ENCODE results near the gene ASCC2.
A peak's percentile ranks its signal among the peaks of the same experiment; 100 is the strongest.

The ASCC2 gene

DNA sequence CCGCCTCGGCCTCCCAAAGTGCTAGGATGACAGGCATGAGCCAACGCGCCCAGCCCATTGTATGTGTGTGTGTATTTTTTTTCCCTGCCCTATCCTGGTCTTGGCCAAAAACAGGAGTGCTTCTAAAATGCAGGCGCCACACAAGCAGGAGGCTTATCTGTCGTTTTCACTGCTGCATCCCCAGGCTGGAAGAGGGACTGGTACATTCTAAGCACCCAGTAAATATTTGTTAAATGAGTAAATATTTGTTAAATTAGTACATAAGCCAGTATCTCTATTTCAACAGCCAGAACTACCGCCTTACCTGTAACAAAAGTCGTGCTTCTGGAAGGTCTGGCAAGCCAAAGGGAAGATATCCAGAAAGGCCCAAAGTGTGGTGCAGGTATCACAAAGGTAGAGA is 24.9 kb downstream of the ASCC2 start:
- no peaks in the 10 kb centered on the region for H3K9me3 ChIP-seq (ENCODE audit: control insufficient read depth in 1 of 2, low read length in 2 of 2)
- H3K4me1 ChIP-seq (ENCODE audit: control insufficient read depth in 1 of 2, insufficient read depth in 2 of 2, low read length in 2 of 2), result peaks cover 6 to 8% of the 10 kb centered on the region in 2 donors
- no peak overlapping the region for H3K4me3 ChIP-seq (ENCODE audit: low read depth in 1 of 2, low read length in 2 of 2)
- H3K9ac ChIP-seq (ENCODE audit: low read depth in 1 of 2, low read length in 2 of 2), result no peak overlapping the region
- H3K36me3 ChIP-seq (ENCODE audit: control insufficient read depth in 1 of 2, insufficient read depth in 2 of 2, low read length in 2 of 2), result peaks cover 47 to 88% of the 10 kb centered on the region in 2 donors
- no peak overlapping the region for H3K27ac ChIP-seq (ENCODE audit: low read depth, low read length)
- no peaks in the 10 kb centered on the region for H3K27me3 ChIP-seq (ENCODE audit: control insufficient read depth in 1 of 2, insufficient read depth in 2 of 2, low read length in 2 of 2)

DNA sequence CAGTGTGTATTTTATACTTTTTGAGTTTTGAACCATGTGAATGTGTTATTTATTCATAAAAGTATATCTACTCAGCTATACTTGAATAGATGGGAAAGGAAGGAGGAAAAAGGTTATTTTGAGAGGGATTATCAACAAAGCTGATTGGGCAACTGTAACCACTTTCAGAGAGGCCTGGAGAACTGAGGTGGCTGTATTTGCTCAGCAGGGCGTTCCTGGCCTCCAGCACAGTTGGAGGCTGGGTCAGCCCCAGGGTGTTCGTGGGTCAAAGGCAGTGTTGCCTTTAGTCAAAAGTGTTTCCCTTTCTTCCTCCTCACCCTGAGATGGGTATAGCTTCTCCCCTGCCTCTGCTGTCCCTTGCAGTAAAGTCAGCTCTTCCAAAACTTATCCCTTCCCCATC is 26.7 kb downstream of the ASCC2 start:
- H3K4me3 ChIP-seq (ENCODE audit: low read depth in 1 of 2, low read length in 2 of 2), result no peak overlapping the region
- H3K36me3 ChIP-seq (ENCODE audit: control insufficient read depth in 1 of 2, insufficient read depth in 2 of 2, low read length in 2 of 2), result peaks cover 55 to 89% of the 10 kb centered on the region in 2 donors
- H3K9me3 ChIP-seq (ENCODE audit: control insufficient read depth in 1 of 2, low read length in 2 of 2), result no peaks in the 10 kb centered on the region
- H3K9ac ChIP-seq (ENCODE audit: low read depth in 1 of 2, low read length in 2 of 2), result no peak overlapping the region
- no peak overlapping the region for H3K27ac ChIP-seq (ENCODE audit: low read depth, low read length)
- no peaks in the 10 kb centered on the region for H3K27me3 ChIP-seq (ENCODE audit: control insufficient read depth in 1 of 2, insufficient read depth in 2 of 2, low read length in 2 of 2)
- H3K4me1 ChIP-seq (ENCODE audit: control insufficient read depth in 1 of 2, insufficient read depth in 2 of 2, low read length in 2 of 2), result peaks cover 6 to 7% of the 10 kb centered on the region in 2 donors

DNA sequence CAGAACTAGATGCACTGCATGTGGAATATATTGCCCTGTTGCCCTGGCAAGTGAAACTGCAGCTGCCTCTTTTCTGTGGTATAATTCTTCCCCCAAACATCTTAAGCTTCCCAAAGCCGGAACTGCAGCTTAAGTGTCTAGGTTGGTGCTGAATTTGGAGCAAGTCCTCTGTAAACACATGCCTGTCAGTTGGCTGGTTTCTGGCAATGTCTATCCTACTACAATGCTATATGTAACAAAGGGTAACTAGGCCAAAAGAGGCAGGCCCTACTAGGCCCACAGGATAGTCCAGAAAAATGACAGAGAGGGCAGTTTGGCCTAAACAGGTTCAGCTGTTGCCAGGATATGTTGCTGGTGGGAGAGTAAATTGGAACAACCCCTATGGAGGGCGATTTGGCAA is 27.9 kb downstream of the ASCC2 start:
- H3K27ac ChIP-seq (ENCODE audit: low read depth, low read length), result no peak overlapping the region
- H3K4me1 ChIP-seq (ENCODE audit: control insufficient read depth in 1 of 2, insufficient read depth in 2 of 2, low read length in 2 of 2), result no peaks in the 10 kb centered on the region
- H3K9ac ChIP-seq (ENCODE audit: low read depth in 1 of 2, low read length in 2 of 2), result no peak overlapping the region
- H3K36me3 ChIP-seq (ENCODE audit: control insufficient read depth in 1 of 2, insufficient read depth in 2 of 2, low read length in 2 of 2), result peaks cover 61 to 89% of the 10 kb centered on the region in 2 donors
- H3K4me3 ChIP-seq (ENCODE audit: low read depth in 1 of 2, low read length in 2 of 2), result no peak overlapping the region
- H3K9me3 ChIP-seq (ENCODE audit: control insufficient read depth in 1 of 2, low read length in 2 of 2), result no peaks in the 10 kb centered on the region
- no peaks in the 10 kb centered on the region for H3K27me3 ChIP-seq (ENCODE audit: control insufficient read depth in 1 of 2, insufficient read depth in 2 of 2, low read length in 2 of 2)

DNA sequence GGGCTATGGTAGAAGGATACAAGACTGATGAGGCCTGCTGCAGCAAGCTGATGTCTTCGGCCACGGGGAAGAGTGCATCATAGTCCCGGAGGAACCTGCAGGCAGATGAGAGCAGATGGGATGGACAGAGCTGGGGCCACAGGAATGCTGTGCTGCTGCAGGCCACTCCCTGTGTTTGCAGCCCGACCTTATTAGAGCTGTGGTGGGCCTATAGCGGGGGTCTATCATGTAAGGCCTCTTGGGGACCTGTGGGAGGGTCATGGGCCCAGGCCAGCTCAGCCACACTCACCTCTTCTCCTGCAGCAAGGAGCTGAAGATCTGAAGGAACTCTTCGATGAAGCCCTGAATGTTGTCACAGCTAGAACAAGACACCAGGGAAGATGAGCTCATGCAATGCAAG is 31.9 kb downstream of the ASCC2 start:
- Histone ChIP-seq H3K4me1 (ENCODE audit: control insufficient read depth in 1 of 2, insufficient read depth in 2 of 2, low read length in 2 of 2) (no peaks in the 10 kb centered on the region), H3K9me3 (ENCODE audit: control insufficient read depth in 1 of 2, low read length in 2 of 2) (no peaks in the 10 kb centered on the region), H3K27ac (ENCODE audit: low read depth, low read length) (no peak overlapping the region), H3K4me3 (ENCODE audit: low read depth in 1 of 2, low read length in 2 of 2) (no peak overlapping the region), H3K36me3 (ENCODE audit: control insufficient read depth in 1 of 2, insufficient read depth in 2 of 2, low read length in 2 of 2) (peaks cover 57 to 83% of the 10 kb centered on the region in 2 donors), H3K27me3 (ENCODE audit: control insufficient read depth in 1 of 2, insufficient read depth in 2 of 2, low read length in 2 of 2) (no peaks in the 10 kb centered on the region), H3K9ac (ENCODE audit: low read depth in 1 of 2, low read length in 2 of 2) (no peak overlapping the region)

DNA sequence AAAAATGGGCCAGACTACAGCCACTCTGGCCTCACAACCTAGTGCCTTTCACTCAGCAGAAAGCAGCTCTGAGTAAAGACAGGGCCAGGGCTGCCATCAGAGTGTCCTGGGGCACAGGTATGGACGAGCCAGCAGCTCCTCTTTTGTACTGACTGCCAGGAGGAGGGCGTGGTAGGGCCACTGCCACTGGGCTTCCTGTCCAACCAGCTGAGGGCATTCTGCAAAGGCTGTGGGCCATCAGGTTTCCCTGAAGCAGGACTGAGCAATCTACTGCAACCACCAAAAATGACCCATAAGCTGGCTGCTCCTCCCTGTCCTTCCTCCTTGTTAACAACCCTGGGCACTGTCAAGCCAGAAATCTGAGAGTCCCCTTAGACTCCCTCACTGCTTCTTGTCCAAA is 33.1 kb downstream of the ASCC2 start:
- Histone ChIP-seq H3K36me3 (ENCODE audit: control insufficient read depth in 1 of 2, insufficient read depth in 2 of 2, low read length in 2 of 2) (peaks cover 60 to 83% of the 10 kb centered on the region in 2 donors), H3K4me1 (ENCODE audit: control insufficient read depth in 1 of 2, insufficient read depth in 2 of 2, low read length in 2 of 2) (no peaks in the 10 kb centered on the region), H3K27ac (ENCODE audit: low read depth, low read length) (no peak overlapping the region), H3K27me3 (ENCODE audit: control insufficient read depth in 1 of 2, insufficient read depth in 2 of 2, low read length in 2 of 2) (no peaks in the 10 kb centered on the region), H3K9me3 (ENCODE audit: control insufficient read depth in 1 of 2, low read length in 2 of 2) (no peaks in the 10 kb centered on the region), H3K4me3 (ENCODE audit: low read depth in 1 of 2, low read length in 2 of 2) (no peak overlapping the region), H3K9ac (ENCODE audit: low read depth in 1 of 2, low read length in 2 of 2) (no peak overlapping the region)

DNA sequence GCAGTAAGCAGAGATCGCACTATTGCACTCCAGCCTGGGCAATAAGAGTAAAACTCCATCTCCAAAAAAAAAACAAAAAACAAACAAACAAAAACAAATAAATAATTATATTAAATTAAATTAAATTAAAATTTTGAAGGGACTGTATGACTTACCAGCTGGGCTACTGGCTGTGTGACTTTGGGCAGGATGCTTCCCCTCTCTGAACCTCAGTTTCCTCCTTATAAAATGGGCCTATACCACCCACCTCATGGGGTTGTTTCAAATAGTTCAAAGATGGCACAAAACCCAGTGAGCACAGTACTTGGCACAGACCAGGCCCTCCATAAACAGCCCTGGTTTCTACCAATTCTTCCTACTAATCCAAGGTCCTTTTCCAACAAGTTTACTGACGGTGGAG is 34.9 kb downstream of the ASCC2 start:
- no peaks in the 10 kb centered on the region for H3K9me3 ChIP-seq (ENCODE audit: control insufficient read depth in 1 of 2, low read length in 2 of 2)
- no peak overlapping the region for H3K4me3 ChIP-seq (ENCODE audit: low read depth in 1 of 2, low read length in 2 of 2)
- peaks cover 57 to 91% of the 10 kb centered on the region in 2 donors for H3K36me3 ChIP-seq (ENCODE audit: control insufficient read depth in 1 of 2, insufficient read depth in 2 of 2, low read length in 2 of 2)
- no peak overlapping the region for H3K9ac ChIP-seq (ENCODE audit: low read depth in 1 of 2, low read length in 2 of 2)
- peaks cover 10 to 14% of the 10 kb centered on the region in 2 donors for H3K4me1 ChIP-seq (ENCODE audit: control insufficient read depth in 1 of 2, insufficient read depth in 2 of 2, low read length in 2 of 2)
- H3K27me3 ChIP-seq (ENCODE audit: control insufficient read depth in 1 of 2, insufficient read depth in 2 of 2, low read length in 2 of 2), result no peaks in the 10 kb centered on the region
- H3K27ac ChIP-seq (ENCODE audit: low read depth, low read length), result no peak overlapping the region

DNA sequence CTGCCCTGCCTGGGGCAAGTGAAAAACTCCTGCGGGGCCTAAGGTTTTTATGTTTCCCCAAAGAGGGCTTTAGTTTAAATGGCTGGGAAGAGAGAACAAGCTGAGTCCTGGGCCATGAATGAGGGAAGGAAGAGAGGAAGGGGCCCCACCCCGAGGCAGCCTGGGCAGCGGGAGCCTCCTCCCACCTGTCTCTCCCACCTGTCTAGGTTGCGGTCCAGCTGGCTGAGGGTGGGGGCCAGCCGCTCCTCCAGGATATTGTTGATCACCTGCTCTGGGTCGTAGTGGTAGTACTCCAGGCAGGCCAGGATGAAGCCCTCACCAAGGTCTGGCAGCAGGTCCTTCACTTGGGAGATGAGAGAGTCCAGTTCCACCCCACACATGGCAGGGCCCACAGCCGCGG is 36.3 kb downstream of the ASCC2 start:
- Histone ChIP-seq H3K36me3 (ENCODE audit: control insufficient read depth in 1 of 2, insufficient read depth in 2 of 2, low read length in 2 of 2) (peaks cover 59 to 89% of the 10 kb centered on the region in 2 donors), H3K4me3 (ENCODE audit: low read depth in 1 of 2, low read length in 2 of 2) (no peak overlapping the region), H3K27ac (ENCODE audit: low read depth, low read length) (no peak overlapping the region), H3K4me1 (ENCODE audit: control insufficient read depth in 1 of 2, insufficient read depth in 2 of 2, low read length in 2 of 2) (peaks cover 11 to 18% of the 10 kb centered on the region in 2 donors), H3K9ac (ENCODE audit: low read depth in 1 of 2, low read length in 2 of 2) (no peak overlapping the region), H3K27me3 (ENCODE audit: control insufficient read depth in 1 of 2, insufficient read depth in 2 of 2, low read length in 2 of 2) (no peaks in the 10 kb centered on the region), H3K9me3 (ENCODE audit: control insufficient read depth in 1 of 2, low read length in 2 of 2) (no peaks in the 10 kb centered on the region)

DNA sequence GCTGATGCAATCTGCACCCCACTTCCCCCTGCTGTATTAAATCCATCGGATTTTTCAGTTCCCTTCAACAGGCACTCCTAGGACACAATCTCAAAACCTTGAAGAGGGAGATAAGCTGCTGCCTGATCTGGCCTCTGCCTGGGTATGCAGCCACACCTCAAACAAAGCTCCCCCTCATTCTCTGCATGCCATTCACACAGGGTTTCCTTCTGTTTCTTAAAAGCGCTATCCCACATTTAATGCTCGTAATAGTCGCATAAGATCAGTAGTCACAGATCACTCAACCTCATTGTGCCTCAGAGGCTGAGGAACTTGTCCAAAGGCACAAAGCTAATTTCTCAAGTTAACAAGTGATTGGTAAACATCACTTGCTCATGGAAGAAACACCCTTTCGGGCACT is 36.9 kb downstream of the ASCC2 start:
- Histone ChIP-seq H3K27me3 (ENCODE audit: control insufficient read depth in 1 of 2, insufficient read depth in 2 of 2, low read length in 2 of 2) (no peaks in the 10 kb centered on the region), H3K4me1 (ENCODE audit: control insufficient read depth in 1 of 2, insufficient read depth in 2 of 2, low read length in 2 of 2) (peaks cover 11 to 21% of the 10 kb centered on the region in 2 donors), H3K4me3 (ENCODE audit: low read depth in 1 of 2, low read length in 2 of 2) (no peak overlapping the region), H3K9ac (ENCODE audit: low read depth in 1 of 2, low read length in 2 of 2) (no peak overlapping the region), H3K9me3 (ENCODE audit: control insufficient read depth in 1 of 2, low read length in 2 of 2) (no peaks in the 10 kb centered on the region), H3K36me3 (ENCODE audit: control insufficient read depth in 1 of 2, insufficient read depth in 2 of 2, low read length in 2 of 2) (peaks cover 57 to 89% of the 10 kb centered on the region in 2 donors), H3K27ac (ENCODE audit: low read depth, low read length) (no peak overlapping the region)

DNA sequence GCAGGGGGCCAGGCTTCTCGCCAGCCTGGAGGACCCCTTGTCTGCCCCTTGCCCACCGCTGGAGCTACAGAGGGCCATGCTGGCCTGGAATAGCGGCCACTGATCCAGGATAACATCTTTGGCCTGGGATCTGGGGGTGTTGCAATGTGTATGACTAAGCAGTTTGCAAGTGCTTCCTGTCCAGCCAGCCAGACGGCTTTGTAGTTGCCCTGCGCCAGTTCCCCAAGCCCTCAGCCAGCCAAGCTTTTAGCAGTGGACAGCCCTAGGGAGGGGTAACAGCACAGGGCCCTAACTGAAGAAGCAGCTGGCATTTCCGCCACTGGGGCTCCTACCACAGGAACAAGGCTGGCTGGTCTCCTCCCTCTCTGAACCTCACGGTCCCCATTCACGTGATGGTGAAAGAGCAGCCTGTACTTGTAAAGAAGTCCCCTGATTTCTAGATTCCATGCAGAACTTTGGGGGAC is 38.8 kb downstream of the ASCC2 start:
- Histone ChIP-seq H3K27ac (ENCODE audit: low read depth, low read length) (peak overlapping the region; percentile 36), H3K4me1 (ENCODE audit: control insufficient read depth in 1 of 2, insufficient read depth in 2 of 2, low read length in 2 of 2) (peaks cover 11 to 21% of the 10 kb centered on the region in 2 donors), H3K27me3 (ENCODE audit: control insufficient read depth in 1 of 2, insufficient read depth in 2 of 2, low read length in 2 of 2) (no peaks in the 10 kb centered on the region), H3K9ac (ENCODE audit: low read depth in 1 of 2, low read length in 2 of 2) (no peak overlapping the region), H3K4me3 (ENCODE audit: low read depth in 1 of 2, low read length in 2 of 2) (no peak overlapping the region), H3K36me3 (ENCODE audit: control insufficient read depth in 1 of 2, insufficient read depth in 2 of 2, low read length in 2 of 2) (peaks cover 42 to 87% of the 10 kb centered on the region in 2 donors), H3K9me3 (ENCODE audit: control insufficient read depth in 1 of 2, low read length in 2 of 2) (no peaks in the 10 kb centered on the region)

DNA sequence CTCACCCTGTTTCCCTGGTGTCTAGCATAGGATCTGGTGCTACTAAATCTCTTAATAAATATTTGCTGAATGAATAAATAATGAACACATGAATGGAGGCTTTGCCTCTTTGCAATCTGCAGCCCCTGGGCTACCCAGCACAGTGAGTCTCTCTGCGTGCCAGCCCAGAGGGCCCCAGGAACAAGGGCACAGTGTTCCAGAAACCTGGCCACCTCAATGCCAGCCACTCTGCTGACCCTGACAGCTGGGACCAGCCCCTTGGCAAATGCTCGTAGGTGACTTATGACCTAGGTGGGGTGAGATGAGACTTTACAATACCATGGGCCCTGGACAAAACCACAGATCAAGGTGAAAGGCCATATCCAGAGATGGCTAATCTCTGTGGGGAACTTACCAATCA is 39.3 kb downstream of the ASCC2 start:
- Histone ChIP-seq H3K27me3 (ENCODE audit: control insufficient read depth in 1 of 2, insufficient read depth in 2 of 2, low read length in 2 of 2) (no peaks in the 10 kb centered on the region), H3K9ac (ENCODE audit: low read depth in 1 of 2, low read length in 2 of 2) (no peak overlapping the region), H3K36me3 (ENCODE audit: control insufficient read depth in 1 of 2, insufficient read depth in 2 of 2, low read length in 2 of 2) (peaks cover 39 to 83% of the 10 kb centered on the region in 2 donors), H3K9me3 (ENCODE audit: control insufficient read depth in 1 of 2, low read length in 2 of 2) (no peaks in the 10 kb centered on the region), H3K27ac (ENCODE audit: low read depth, low read length) (peak overlapping the region; percentile 36), H3K4me3 (ENCODE audit: low read depth in 1 of 2, low read length in 2 of 2) (no peak overlapping the region), H3K4me1 (ENCODE audit: control insufficient read depth in 1 of 2, insufficient read depth in 2 of 2, low read length in 2 of 2) (peaks cover 11 to 21% of the 10 kb centered on the region in 2 donors)

DNA sequence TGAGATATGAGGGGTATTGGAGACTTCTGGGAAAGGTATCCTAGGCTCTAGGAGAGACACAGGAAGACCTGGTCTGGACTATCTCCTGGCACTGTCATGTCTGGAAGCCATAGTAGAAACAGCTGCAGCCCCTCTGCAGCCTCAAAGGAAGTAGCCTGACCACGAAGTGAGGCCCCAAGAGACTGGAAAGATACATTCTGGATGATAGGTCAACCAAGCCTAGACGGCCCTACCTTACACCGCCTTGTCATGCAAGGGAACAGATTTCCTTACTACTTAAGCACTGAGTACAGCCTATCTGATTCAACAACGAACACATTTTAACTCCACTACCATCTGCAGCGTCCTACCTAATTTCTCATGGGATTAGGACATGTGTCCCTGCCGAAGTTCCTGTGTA is 39.8 kb downstream of the ASCC2 start:
- Histone ChIP-seq H3K9me3 (ENCODE audit: control insufficient read depth in 1 of 2, low read length in 2 of 2) (no peaks in the 10 kb centered on the region), H3K4me3 (ENCODE audit: low read depth in 1 of 2, low read length in 2 of 2) (no peak overlapping the region), H3K27ac (ENCODE audit: low read depth, low read length) (no peak overlapping the region), H3K27me3 (ENCODE audit: control insufficient read depth in 1 of 2, insufficient read depth in 2 of 2, low read length in 2 of 2) (no peaks in the 10 kb centered on the region), H3K9ac (ENCODE audit: low read depth in 1 of 2, low read length in 2 of 2) (no peak overlapping the region), H3K36me3 (ENCODE audit: control insufficient read depth in 1 of 2, insufficient read depth in 2 of 2, low read length in 2 of 2) (peaks cover 38 to 82% of the 10 kb centered on the region in 2 donors), H3K4me1 (ENCODE audit: control insufficient read depth in 1 of 2, insufficient read depth in 2 of 2, low read length in 2 of 2) (peaks cover 11 to 21% of the 10 kb centered on the region in 2 donors)
